Effector memory CD4-positive, alpha-beta T cell (primary cell): ENCODE data around the gene SLC9A2.

Experiments
- DNase-seq, 3 donors: peaks; one replicate each; pipeline ENCODE4 v3.0.0-alpha.2; 2020
- H3K27ac ChIP-seq: 2 replicates; pipeline ENCODE4 v1.7.0; 2013; ENCODE audit warnings: mild to moderate bottlenecking, low read length, moderate library complexity; ENCODE audit not compliant: insufficient read depth, poor library complexity, severe bottlenecking
- H3K27me3 ChIP-seq: replicated peaks from 2 replicates; pipeline ENCODE4 v1.7.0; 2013; ENCODE audit warnings: mild to moderate bottlenecking, low read length; ENCODE audit not compliant: insufficient read depth, control insufficient read depth, poor library complexity, severe bottlenecking
- H3K36me3 ChIP-seq: 2 replicates; pipeline ENCODE4 v1.7.0; 2013; ENCODE audit warnings: mild to moderate bottlenecking, low read length, moderate library complexity; ENCODE audit not compliant: control insufficient read depth, insufficient read depth
- H3K4me1 ChIP-seq: 2 replicates; pipeline ENCODE4 v1.7.0; 2013; ENCODE audit warnings: low read length, mild to moderate bottlenecking; ENCODE audit not compliant: control insufficient read depth, insufficient read depth, poor library complexity, severe bottlenecking
- H3K4me3 ChIP-seq: 2 replicates; pipeline ENCODE4 v1.7.0; 2013; ENCODE audit warnings: low read length, low read depth, mild to moderate bottlenecking; ENCODE audit not compliant: insufficient read depth, poor library complexity, severe bottlenecking
- H3K9me3 ChIP-seq: 2 replicates; pipeline ENCODE4 v1.7.0; 2013; ENCODE audit warnings: mild to moderate bottlenecking, low read length, moderate library complexity; ENCODE audit not compliant: control insufficient read depth

Gene SLC9A2

DNA sequence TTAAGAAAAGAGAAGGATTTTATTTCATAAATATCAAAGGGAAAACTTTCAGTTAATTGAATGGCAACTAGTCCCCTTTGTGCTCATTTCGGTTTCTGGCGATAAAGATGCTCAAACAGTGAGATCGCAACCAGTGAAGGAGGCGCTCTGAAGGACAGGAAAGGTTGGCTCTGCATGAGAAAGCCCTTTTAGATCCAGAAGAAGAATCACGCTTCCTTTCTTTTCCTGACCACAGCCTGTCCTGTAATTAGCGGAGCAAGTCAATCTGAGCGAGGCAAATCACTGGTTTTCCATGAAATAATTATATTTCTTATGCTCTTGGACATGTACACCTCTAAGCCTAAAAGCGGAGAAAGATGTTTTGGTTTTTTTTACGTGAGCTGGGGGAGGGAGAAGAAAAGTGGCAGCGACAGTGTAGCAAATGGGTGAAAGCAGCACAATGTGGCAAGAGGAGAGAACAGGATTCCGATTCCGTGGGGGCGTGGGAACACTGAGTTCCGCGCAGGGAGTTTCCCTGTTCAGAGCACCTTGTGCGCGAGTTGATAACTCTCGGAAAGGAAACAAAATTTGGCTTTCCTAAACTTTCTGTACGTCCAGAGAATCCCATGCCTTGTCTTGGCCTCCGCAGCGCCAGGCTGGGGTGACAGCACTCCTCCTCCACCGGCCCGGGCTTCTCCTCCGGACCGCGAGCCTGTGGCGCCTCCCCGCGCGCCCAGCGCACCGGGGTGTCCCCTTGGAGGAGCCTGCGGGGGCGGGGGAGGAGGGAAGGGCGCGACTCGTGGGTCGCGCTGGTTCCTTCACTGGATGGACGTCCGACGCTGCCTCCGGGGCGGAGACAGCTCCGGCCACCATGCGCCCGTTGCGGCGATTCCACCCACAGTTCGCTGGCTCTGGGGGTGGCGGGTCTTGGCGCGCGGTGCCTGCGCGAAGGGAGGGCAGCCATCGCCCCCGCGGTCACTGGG is 620 bp upstream of the SLC9A2 start:
- Histone ChIP-seq H3K36me3 (no peaks in the 10 kb centered on the region), H3K27me3 (no peaks in the 10 kb centered on the region), H3K4me3 (no peak overlapping the region), H3K4me1 (peaks cover 4% of the 10 kb centered on the region), H3K27ac (no peak overlapping the region), H3K9me3 (no peaks in the 10 kb centered on the region)
- no peak for DNase-seq

DNA sequence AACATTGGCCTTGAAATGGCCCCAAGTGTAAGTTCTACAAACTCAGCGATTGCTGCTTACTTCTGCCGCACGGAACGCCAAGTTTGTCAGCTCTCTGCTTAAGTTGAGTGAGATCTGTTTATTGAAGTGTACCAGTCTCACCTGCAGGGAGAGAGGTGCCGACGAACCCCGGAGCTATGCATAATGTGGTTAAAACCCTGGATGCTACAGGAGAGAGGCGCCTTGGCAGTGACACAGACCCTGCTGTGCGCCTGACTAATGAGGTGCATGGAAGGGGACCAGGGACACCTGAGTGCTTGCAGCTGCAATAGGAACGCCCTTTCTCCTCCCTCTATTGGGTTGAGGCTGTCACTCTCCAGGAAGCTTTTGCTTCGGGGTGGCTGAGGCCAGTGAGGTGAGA is 979 bp downstream of the SLC9A2 start:
- Histone ChIP-seq H3K9me3 (no peaks in the 10 kb centered on the region), H3K27ac (no peak overlapping the region), H3K4me3 (no peak overlapping the region), H3K36me3 (no peaks in the 10 kb centered on the region), H3K27me3 (no peaks in the 10 kb centered on the region), H3K4me1 (peaks cover 4% of the 10 kb centered on the region)
- DNase-seq = no peak

DNA sequence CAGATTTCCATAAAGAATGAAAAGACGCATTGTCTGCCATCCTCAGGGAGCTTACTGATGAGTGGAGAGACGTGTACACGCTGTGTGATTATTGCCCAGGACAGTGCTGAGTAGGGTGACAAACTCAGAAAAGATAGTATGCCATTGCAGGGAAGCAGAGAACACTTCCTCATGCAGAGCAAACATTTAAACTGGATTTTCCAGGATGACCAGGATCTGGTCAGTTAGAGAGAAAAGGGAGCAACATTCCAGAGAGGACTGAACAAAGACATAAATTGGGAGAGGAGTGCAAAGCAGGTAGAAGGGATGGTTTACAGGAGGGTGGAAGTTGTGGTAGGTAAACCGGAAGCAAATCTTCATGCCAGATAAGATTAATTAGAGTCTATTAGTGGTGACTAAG is 2.3 kb downstream of the SLC9A2 start:
- H3K36me3 ChIP-seq = no peaks in the 10 kb centered on the region
- peaks cover 4% of the 10 kb centered on the region for H3K4me1 ChIP-seq
- H3K9me3 ChIP-seq = no peaks in the 10 kb centered on the region
- no peak overlapping the region for H3K27ac ChIP-seq
- DNase-seq = no peak
- H3K27me3 ChIP-seq = no peaks in the 10 kb centered on the region
- no peak overlapping the region for H3K4me3 ChIP-seq

DNA sequence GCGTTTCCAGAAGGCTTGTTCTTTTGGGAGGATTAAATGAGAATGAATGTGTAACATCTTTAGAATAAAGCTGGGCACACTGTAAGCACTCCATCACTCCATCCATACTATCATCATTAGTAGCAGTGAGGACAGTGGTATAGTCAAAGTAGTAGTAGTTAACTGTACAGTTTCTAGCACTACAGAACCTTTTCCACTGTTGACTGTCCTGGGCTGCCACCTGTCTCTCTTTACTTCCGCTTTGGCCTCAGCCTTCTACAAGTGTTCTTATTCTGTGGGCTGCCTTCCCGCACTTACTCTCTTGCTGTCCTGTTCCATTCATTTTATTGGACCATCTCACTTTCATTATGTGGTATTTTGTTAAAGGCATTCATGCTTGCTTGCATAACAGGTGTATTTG is 3.3 kb downstream of the SLC9A2 start:
- no peak overlapping the region for H3K27ac ChIP-seq
- H3K9me3 ChIP-seq = no peaks in the 10 kb centered on the region
- no peaks in the 10 kb centered on the region for H3K27me3 ChIP-seq
- no peaks in the 10 kb centered on the region for H3K36me3 ChIP-seq
- H3K4me3 ChIP-seq = no peak overlapping the region
- no peak for DNase-seq
- peaks cover 4% of the 10 kb centered on the region for H3K4me1 ChIP-seq

DNA sequence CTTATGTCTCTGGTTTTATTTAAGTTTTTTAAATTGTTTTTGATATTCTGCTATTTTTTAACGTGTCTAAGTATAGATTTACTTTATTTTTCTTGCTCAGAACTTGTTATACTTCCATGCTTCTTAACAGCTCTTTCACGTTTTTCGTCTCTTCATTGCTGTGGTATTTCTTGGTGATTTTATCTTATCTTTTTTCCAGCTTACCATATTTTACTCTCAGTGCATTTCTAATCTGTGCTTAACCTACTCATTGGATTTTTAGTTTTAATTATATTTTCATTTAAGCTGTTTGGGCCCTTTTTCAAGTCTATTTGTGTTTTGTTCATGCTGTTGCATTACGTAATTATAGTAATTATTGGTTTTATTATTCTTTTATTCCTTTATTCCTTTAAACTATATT is 11.1 kb downstream of the SLC9A2 start:
- Histone ChIP-seq H3K36me3 (no peaks in the 10 kb centered on the region), H3K9me3 (no peaks in the 10 kb centered on the region), H3K27ac (no peak overlapping the region), H3K27me3 (no peaks in the 10 kb centered on the region), H3K4me3 (no peak overlapping the region), H3K4me1 (no peaks in the 10 kb centered on the region)
- no peak for DNase-seq

DNA sequence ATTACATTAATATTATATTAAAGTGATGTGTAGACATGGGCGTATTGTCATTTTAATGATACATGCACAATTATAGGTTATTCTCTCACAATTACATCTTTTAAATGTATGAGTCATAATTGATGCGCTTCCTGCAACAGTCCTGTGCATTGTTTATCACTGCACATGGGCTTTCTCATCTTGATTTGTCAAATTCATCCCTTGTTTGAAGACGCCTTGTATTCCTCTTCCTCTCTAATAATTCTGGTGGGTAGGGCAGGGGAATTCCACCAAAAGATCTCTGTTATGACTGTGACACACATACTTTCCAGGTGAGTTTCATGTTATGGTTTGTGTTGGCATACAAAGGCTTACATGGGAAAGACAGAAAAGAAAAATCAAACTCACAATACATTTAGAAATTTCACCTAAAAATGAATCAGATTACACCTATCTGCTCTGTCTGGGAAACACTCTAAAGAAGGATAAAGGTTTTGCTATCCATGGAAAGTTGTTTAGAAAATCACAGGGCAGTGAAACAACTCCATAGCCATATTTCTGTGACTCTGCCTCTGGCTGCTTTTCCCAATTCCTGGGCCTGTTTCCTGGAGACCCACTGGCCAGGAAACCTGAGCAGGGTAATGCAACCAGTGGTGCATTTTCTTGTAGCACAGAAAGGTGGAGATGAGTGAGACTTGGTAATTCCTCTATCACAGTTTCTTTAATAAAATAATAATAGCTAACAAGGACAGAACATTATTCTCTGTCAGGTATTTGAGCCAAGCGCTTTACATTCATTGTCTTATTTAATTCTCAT is 13.2 kb downstream of the SLC9A2 start:
- Histone ChIP-seq H3K36me3 (no peaks in the 10 kb centered on the region), H3K27ac (no peak overlapping the region), H3K9me3 (no peaks in the 10 kb centered on the region), H3K4me1 (no peaks in the 10 kb centered on the region), H3K27me3 (no peaks in the 10 kb centered on the region), H3K4me3 (no peak overlapping the region)
- DNase-seq = no peak

DNA sequence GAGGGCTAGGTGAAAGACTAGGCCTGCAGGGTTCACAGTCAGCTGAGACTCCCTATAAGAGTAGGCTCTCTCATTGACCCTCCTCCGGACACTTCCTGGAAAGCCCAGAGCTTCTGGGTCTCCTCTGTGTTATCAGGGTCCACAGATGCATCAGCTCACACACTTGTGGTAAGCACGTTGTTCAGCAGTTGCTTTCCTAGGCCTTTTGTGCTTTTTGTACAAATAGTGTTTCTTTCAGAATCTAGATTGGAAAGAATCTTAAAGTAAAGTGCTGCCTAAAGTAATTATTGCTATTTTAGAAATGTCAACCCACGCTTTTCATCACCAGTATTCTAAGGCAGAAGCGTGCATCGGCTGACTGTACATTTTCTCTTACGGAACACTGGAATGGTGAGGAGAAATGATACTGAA is 15.5 kb downstream of the SLC9A2 start:
- no peak overlapping the region for H3K27ac ChIP-seq
- no peaks in the 10 kb centered on the region for H3K36me3 ChIP-seq
- no peaks in the 10 kb centered on the region for H3K27me3 ChIP-seq
- DNase-seq = no peak
- H3K4me3 ChIP-seq = no peak overlapping the region
- H3K4me1 ChIP-seq = no peaks in the 10 kb centered on the region
- H3K9me3 ChIP-seq = no peaks in the 10 kb centered on the region

DNA sequence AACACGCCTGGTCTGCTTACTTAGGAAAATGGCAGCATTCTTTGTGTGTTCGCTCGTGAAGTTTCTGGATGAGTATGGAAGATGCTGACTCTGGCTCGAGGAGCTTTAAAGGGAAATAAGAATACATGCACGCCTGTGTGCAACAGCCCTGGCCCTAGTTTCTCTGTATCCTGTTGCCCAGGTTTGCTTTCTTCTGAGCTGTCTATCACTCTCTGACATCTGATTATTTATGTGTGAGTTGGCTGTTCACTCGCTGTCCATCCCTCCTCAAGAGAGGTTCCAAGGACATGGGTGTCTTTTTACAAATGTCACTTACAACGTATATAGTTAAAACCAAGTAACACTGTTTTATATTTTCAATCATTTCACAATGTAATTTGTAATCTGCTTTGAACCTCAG is 16.0 kb downstream of the SLC9A2 start:
- no peak overlapping the region for H3K4me3 ChIP-seq
- no peak overlapping the region for H3K27ac ChIP-seq
- H3K27me3 ChIP-seq = no peaks in the 10 kb centered on the region
- DNase-seq = no peak
- H3K36me3 ChIP-seq = no peaks in the 10 kb centered on the region
- H3K4me1 ChIP-seq = no peaks in the 10 kb centered on the region
- no peaks in the 10 kb centered on the region for H3K9me3 ChIP-seq

DNA sequence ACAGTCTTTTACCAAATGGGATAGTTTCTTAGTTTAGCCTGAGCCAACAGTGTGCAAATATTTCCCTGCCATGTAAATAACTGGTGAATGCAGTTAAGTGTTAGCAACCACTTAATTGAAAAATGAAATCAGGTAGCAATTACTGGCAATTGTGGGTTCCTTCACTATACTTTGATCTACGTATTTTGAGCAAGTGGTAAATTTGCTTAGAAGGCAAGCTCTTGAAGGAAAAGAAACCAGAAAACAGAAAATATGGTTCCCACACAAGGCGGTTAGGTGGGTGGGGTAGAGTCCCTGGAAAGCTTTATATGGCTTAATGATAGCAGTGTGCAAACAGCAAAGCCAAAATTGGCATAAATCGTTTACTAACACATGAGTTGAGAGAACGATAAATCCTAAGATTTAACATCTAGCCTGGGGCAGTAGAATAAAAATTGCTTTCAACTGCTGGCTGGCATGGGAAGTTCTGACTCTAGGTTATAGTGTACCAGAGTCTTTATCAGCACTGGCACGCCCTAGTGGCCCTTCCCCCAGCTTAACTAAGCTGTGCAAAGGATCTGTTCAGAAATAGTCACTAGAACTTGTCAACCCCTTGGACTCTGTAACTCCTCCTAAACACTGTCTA is 17.0 kb downstream of the SLC9A2 start:
- H3K4me3 ChIP-seq = no peak overlapping the region
- no peak overlapping the region for H3K27ac ChIP-seq
- DNase-seq = no peak
- H3K27me3 ChIP-seq = no peaks in the 10 kb centered on the region
- no peaks in the 10 kb centered on the region for H3K36me3 ChIP-seq
- no peaks in the 10 kb centered on the region for H3K9me3 ChIP-seq
- no peaks in the 10 kb centered on the region for H3K4me1 ChIP-seq

DNA sequence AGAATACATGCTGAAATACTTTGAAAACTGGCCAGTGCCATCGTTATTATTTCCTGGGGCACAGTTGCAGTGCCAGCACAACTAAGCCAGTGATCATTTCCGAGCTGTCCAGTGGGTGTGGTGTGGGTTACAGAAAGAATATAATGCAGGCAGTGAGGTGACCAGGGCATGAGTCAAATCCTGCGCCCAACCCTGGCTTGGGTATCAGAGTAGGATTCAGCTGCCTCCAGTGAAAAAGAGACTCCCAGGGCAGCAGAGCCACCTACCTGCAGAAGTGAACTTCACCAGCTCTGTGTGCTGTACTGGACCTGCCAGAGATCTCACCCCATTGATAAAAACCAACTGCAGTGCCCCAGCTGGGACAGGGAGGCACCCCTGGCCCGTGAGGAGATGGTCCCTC is 18.0 kb downstream of the SLC9A2 start:
- Histone ChIP-seq H3K36me3 (no peaks in the 10 kb centered on the region), H3K27ac (no peak overlapping the region), H3K27me3 (no peaks in the 10 kb centered on the region), H3K4me3 (no peak overlapping the region), H3K9me3 (no peaks in the 10 kb centered on the region), H3K4me1 (no peaks in the 10 kb centered on the region)
- DNase-seq = no peak
